Activated T-cell treated with anti-CD3 and anti-CD28 coated beads for 24 hours (primary cell): Measurements from ENCODE around the gene BIVM.

ENCODE experiments used
- DNase-seq: peaks from one replicate; pipeline ENCODE4 v3.0.0-alpha.2; 2020; ENCODE audit warnings: low read depth

BIVM gene

GRCh38 chr13:102845289-102845629 is 46.3 kb downstream of the BIVM start:
- DNase-seq = no peak

- peak; percentile 94 for DNase-seq
Observed at GRCh38 chr13:102845630-102846260, 46.8 kb downstream of the BIVM start, which contains the start of gene ERCC5. ERCC5 (plus strand) TSS chr13:102846032; CDS start chr13:102846267, 235 bp downstream.

- DNase-seq = peak; percentile 20
Observed at GRCh38 chr13:102846261-102847015, 47.5 kb downstream of the BIVM start.

- no peak for DNase-seq
Observed at GRCh38 chr13:102847272-102848234, 48.6 kb downstream of the BIVM start.

- DNase-seq = no peak
Observed at GRCh38 chr13:102848956-102849355, 50.0 kb downstream of the BIVM start.

- no peak for DNase-seq
Observed at GRCh38 chr13:102852556-102852955, 53.6 kb downstream of the BIVM start.

- no peak for DNase-seq
Observed at GRCh38 chr13:102854675-102855074, 55.8 kb downstream of the BIVM start.

GRCh38 chr13:102856557-102856956 is 57.6 kb downstream of the BIVM start:
- no peak for DNase-seq

- no peak for DNase-seq
Observed at GRCh38 chr13:102862624-102863210, 63.8 kb downstream of the BIVM start.

GRCh38 chr13:102863590-102863989 is 64.7 kb downstream of the BIVM start:
- DNase-seq = no peak

GRCh38 chr13:102868366-102868936 is 69.5 kb downstream of the BIVM start:
- no peak for DNase-seq

GRCh38 chr13:102869948-102870676 is 71.2 kb downstream of the BIVM start:
- no peak for DNase-seq

- no peak for DNase-seq
Observed at GRCh38 chr13:102870677-102871415, 71.9 kb downstream of the BIVM start.

GRCh38 chr13:102872131-102872530 is 73.2 kb downstream of the BIVM start:
- no peak for DNase-seq

GRCh38 chr13:102872531-102872930 is 73.6 kb downstream of the BIVM start:
- DNase-seq = no peak

GRCh38 chr13:102873653-102874052 is 74.7 kb downstream of the BIVM start:
- DNase-seq = no peak

GRCh38 chr13:102875256-102875655 is 76.3 kb downstream of the BIVM start:
- no peak for DNase-seq

GRCh38 chr13:102877303-102877702 is 78.4 kb downstream of the BIVM start:
- DNase-seq = no peak

- no peak for DNase-seq
Observed at GRCh38 chr13:102878481-102878880, 79.6 kb downstream of the BIVM start.

- DNase-seq = no peak
Observed at GRCh38 chr13:102879793-102880499, 81.0 kb downstream of the BIVM start.
